ENCODE data around the gene TMEM213. TPM values are rescaled to one million over a fixed set of nuclear protein-coding genes. Genes with fewer than 3 reads are reported as not detected.

Gene TMEM213
- total RNA-seq, 1 donor from 2014 or later: not detected

DNA sequence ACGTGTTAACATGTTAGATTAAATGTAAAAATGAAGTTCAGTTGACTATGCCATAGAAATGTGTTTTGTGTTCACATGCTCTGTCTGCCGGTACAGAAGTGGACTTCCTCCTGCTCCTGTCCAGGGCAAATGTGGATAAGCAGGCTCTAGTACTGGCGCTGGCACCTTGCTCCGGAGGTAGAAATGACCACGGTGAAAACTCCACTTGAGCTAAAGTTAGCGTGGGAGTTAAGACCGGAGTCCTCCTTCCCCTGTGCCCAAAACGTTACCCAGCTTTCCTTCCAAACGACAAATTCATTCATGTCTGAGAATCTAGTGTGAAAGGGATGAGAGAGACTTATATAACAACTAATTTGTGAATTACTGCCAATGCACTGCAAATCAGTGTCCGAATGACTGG, 35.2 kb downstream of the TMEM213 start:
- Histone ChIP-seq H3K27me3 (ENCODE audit: control insufficient read depth, insufficient read depth, low read length) (no peaks in the 10 kb centered on the region), H3K36me3 (ENCODE audit: control insufficient read depth, insufficient read depth, low read length) (no peaks in the 10 kb centered on the region), H3K4me3 (ENCODE audit: low read depth, low read length) (no peak overlapping the region)
- TF ChIP-seq, protein P1, sequence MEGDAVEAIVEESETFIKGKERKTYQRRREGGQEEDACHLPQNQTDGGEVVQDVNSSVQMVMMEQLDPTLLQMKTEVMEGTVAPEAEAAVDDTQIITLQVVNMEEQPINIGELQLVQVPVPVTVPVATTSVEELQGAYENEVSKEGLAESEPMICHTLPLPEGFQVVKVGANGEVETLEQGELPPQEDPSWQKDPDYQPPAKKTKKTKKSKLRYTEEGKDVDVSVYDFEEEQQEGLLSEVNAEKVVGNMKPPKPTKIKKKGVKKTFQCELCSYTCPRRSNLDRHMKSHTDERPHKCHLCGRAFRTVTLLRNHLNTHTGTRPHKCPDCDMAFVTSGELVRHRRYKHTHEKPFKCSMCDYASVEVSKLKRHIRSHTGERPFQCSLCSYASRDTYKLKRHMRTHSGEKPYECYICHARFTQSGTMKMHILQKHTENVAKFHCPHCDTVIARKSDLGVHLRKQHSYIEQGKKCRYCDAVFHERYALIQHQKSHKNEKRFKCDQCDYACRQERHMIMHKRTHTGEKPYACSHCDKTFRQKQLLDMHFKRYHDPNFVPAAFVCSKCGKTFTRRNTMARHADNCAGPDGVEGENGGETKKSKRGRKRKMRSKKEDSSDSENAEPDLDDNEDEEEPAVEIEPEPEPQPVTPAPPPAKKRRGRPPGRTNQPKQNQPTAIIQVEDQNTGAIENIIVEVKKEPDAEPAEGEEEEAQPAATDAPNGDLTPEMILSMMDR (IDR thresholded peaks at IDR 0.05; ENCODE audit: insufficient read depth, low read length, poor library complexity, severe bottlenecking): no peak
- DNase-seq (ENCODE audit: low read depth): no peak

DNA sequence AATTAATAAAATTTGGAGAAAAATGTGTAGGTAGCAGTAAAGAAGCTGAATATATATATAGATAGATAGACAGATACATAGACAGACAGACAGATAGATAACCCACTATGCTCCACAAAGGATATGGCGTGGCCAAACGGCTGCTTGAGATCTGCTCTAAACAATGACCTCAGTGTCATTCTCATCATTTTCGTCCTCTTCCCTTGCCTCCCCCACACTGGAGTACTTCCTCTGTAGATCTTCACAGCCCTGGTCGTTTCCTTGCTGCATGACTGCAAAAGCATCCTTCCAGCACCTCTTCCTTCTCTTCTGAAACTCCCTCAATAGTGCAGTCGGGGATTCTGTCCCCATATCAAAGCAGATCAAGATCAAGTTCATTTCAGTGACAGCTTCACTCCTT, 35.8 kb downstream of the TMEM213 start:
- no peak for DNase-seq (ENCODE audit: low read depth)
- no peaks in the 10 kb centered on the region for H3K27me3 ChIP-seq (ENCODE audit: control insufficient read depth, insufficient read depth, low read length)
- no peak overlapping the region for H3K4me3 ChIP-seq (ENCODE audit: low read depth, low read length)
- TF ChIP-seq, protein P1 (IDR thresholded peaks at IDR 0.05; ENCODE audit: insufficient read depth, low read length, poor library complexity, severe bottlenecking): no peak
- H3K36me3 ChIP-seq (ENCODE audit: control insufficient read depth, insufficient read depth, low read length): no peaks in the 10 kb centered on the region

DNA sequence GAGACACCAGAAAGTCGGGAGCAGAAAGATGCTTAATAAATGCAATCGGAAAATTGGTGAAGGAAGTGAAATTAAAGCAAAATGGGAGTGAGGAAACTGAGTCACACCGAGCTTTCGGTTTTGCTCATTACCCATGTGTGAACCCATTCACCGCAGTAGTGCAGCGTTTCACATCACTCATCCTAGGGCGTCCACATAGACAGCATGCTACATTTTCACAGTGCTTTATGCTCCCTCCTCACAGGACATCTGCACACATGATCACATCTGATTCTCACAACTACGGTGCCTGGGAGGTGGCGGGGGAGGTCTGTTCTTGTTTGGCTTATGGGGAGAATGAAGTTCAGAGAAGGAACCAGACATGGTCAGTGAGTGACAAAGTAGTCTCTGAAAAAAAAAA, 36.8 kb downstream of the TMEM213 start:
- Histone ChIP-seq H3K36me3 (ENCODE audit: control insufficient read depth, insufficient read depth, low read length) (no peaks in the 10 kb centered on the region), H3K4me3 (ENCODE audit: low read depth, low read length) (no peak overlapping the region), H3K27me3 (ENCODE audit: control insufficient read depth, insufficient read depth, low read length) (no peaks in the 10 kb centered on the region)
- TF ChIP-seq, protein P1 (IDR thresholded peaks at IDR 0.05; ENCODE audit: insufficient read depth, low read length, poor library complexity, severe bottlenecking): no peak
- DNase-seq (ENCODE audit: low read depth): no peak

DNA sequence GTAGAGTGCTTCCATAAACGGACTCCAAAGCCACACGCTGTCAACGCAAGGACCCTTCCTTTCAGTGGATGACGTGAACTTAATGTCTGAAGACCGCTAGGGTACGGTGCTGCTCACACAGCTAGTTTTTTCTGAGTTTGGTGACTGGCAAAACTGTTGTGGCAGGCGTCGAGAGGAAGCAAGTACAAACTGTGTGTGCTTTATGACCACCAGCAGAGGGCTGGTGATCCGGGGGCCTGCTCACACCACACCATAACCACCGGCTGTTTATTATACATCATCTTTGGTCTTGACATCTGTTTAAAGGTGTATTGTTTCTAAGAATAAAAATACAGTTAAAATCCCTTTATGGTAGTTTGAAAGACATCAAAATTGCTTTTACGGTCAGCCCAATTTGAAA, 37.3 kb downstream of the TMEM213 start:
- TF ChIP-seq, protein P1 (IDR thresholded peaks at IDR 0.05; ENCODE audit: insufficient read depth, low read length, poor library complexity, severe bottlenecking): no peak
- Histone ChIP-seq H3K36me3 (ENCODE audit: control insufficient read depth, insufficient read depth, low read length) (no peaks in the 10 kb centered on the region), H3K4me3 (ENCODE audit: low read depth, low read length) (no peak overlapping the region), H3K27me3 (ENCODE audit: control insufficient read depth, insufficient read depth, low read length) (no peaks in the 10 kb centered on the region)
- no peak for DNase-seq (ENCODE audit: low read depth)

DNA sequence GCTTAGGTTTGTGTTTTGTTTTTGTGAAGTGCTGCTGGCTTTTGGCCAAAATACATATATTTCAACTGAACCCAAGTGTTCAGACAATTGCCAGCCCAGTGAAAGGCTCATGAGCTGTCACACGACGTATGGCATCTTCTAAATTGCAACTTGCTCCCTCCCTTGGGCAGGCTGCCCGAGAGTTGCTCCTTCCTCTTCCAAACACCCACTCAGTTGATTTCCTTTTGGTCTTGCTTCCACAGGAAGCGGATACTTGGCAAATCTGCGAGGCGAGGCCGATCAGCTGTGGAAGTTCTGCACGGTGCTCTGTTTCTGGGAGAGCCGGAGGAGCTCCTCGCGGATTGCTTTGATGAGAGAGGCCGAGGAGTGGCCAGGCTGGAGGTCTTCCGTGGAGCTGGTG, 39.8 kb downstream of the TMEM213 start:
- no peak for DNase-seq (ENCODE audit: low read depth)
- Histone ChIP-seq H3K27me3 (ENCODE audit: control insufficient read depth, insufficient read depth, low read length) (no peaks in the 10 kb centered on the region), H3K36me3 (ENCODE audit: control insufficient read depth, insufficient read depth, low read length) (no peaks in the 10 kb centered on the region), H3K4me3 (ENCODE audit: low read depth, low read length) (no peak overlapping the region)
- TF ChIP-seq, protein P1 (IDR thresholded peaks at IDR 0.05; ENCODE audit: insufficient read depth, low read length, poor library complexity, severe bottlenecking): no peak

DNA sequence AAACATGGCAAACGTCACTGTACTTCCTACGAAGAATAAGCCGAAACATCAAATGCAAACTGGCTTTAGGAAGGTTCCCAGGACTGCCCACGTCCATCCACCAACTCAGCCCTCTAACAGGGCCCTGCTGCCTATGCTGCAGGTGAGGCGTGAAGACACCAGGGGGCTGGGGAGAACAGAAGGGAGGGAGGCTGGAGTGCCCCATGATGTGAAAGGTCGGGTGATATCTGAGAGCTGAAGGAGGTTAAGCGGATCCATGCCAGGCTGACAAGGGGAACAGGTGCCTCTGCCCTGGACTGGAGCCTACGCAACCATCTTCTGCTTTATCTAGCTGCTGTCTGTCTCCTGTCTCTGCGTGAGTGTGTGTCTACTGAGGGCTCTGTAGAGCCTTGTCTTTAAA, 40.4 kb downstream of the TMEM213 start:
- TF ChIP-seq, protein P1 (IDR thresholded peaks at IDR 0.05; ENCODE audit: insufficient read depth, low read length, poor library complexity, severe bottlenecking): no peak

More for the DNA sequence above, 40.4 kb downstream of the TMEM213 start:
- Histone ChIP-seq H3K36me3 (ENCODE audit: control insufficient read depth, insufficient read depth, low read length) (no peaks in the 10 kb centered on the region), H3K27me3 (ENCODE audit: control insufficient read depth, insufficient read depth, low read length) (no peaks in the 10 kb centered on the region), H3K4me3 (ENCODE audit: low read depth, low read length) (no peak overlapping the region)
- no peak for DNase-seq (ENCODE audit: low read depth)
